HG03025 (cell line): ENCODE measurements around the gene PCSK7.
"Not testable (repeated sequence)": the region's sequence is repeated elsewhere in the genome, so short reads cannot be mapped to it uniquely, and the experiment has no call there.

Source experiments
- ATAC-seq: cut with Tn5 transposase; IDR thresholded peaks from one replicate; pipeline ENCODE4 v1.9.1; 2021; ENCODE audit warnings: mild to moderate bottlenecking, moderate library complexity; ENCODE audit not compliant: unreplicated experiment, low FRiP score

The PCSK7 gene

DNA sequence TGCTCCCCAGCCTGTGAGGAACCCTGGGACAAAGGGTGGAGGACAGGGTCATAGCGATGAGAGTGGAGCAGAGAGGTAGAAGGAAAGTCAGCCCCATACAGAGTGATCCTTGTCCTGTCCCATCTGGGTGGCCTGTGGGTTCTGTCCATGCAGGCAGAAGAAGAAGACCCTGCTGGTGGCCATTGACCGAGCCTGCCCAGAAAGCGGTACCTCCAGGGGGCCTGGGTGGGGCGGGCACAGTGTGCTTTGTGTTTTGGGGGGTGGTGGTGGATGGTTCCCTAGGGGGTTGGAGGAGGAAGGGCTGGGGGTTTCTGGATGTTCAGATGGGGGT, 45.5 kb downstream of the PCSK7 start:
- ATAC-seq: no peak

GRCh38 chr11:117185736-117186430, 46.0 kb downstream of the PCSK7 start:
- ATAC-seq: no peak

GRCh38 chr11:117183724-117184349, 48.0 kb downstream of the PCSK7 start:
- no peak for ATAC-seq

DNA sequence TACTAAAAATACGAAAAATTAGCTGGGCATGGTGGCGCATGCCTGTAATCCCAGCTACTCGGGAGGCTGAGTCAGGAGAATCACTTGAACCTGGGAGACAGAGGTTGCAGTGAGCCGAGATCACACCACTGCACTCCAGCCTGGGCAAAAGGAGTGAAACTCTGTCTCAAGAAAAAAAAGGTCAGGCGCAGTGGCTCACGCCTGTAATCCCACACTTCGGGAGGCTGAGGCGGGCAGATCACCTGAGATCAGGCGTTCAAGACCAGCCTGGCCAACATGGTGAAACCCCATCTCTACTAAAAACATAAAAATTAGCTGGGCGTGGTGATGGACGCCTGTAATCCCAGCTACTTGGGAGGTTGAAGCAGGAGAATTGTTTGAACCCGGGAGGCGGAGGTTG, 48.7 kb downstream of the PCSK7 start:
- ATAC-seq: not testable (repeated sequence)

DNA sequence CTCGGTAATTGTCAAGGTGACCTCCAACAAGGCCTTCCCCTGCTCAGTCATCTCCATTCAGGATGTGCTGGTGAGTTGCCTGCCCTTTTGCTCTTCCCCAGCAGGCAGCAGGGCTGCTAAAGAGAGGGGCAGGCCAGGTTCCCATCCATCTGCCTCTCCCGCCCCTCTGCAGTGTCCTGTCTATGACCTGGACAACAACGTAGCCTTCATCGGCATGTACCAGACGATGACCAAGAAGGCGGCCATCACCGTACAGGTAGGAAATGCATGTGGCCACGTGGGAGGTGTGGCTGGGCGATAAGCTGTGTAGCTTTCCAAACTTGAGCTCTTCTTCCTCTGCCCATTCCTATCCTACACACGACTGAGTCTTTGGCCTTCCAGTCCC, 49.3 kb downstream of the PCSK7 start:
- no peak for ATAC-seq

GRCh38 chr11:117181586-117182550, 50.0 kb downstream of the PCSK7 start:
- no peak for ATAC-seq

GRCh38 chr11:117180661-117181585, 51.0 kb downstream of the PCSK7 start:
- no peak for ATAC-seq

GRCh38 chr11:117180020-117180419, 51.9 kb downstream of the PCSK7 start:
- ATAC-seq: no peak

DNA sequence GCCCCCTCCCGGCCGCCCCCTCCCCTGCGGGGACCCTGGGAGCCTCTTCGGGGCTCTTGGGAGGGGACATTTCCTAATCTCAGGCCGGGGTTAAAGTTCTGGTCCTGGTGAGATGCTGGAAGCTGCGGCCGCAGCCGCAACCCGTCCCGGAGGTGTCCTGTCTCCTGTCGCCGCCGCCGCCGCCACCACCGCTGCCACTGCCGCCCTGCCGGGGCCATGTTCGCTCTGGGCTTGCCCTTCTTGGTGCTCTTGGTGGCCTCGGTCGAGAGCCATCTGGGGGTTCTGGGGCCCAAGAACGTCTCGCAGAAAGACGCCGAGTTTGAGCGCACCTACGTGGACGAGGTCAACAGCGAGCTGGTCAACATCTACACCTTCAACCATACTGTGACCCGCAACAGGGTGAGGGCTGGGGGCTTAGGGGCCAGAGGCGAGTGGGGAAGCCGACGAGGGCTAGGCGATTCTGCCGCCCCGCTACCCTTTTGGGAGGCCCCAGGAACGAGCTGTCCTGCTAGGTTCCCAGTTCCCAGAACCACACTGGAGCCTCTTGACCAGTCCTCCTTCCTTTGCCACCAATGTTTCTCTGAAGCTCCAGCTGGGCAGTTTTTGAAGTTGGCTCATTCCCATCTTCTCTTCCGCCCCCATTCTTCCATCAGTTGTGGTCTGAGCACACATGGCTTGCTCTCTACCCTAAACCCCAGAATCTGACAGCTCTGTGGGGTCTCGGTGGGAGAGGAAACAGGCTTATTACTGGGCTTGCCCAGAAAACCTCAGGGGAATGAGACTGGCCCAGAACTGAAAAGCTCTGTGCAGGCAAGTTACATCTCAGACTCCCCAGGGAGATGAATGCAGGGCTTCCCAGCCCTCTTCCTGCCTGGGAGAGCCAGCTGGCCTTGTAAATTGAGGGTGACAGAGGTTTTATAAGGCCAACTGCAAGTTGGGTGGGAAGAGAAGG, 52.5 kb downstream of the PCSK7 start:
- ATAC-seq: peak; percentile 42

- ATAC-seq: peak; percentile 84
These were observed 53.5 kb downstream of the PCSK7 start, which contains the start of gene SIDT2 for GRCh38 chr11:117178210-117179034. SIDT2 (plus strand) TSS chr11:117178743; CDS start chr11:117179264, 521 bp downstream.

DNA sequence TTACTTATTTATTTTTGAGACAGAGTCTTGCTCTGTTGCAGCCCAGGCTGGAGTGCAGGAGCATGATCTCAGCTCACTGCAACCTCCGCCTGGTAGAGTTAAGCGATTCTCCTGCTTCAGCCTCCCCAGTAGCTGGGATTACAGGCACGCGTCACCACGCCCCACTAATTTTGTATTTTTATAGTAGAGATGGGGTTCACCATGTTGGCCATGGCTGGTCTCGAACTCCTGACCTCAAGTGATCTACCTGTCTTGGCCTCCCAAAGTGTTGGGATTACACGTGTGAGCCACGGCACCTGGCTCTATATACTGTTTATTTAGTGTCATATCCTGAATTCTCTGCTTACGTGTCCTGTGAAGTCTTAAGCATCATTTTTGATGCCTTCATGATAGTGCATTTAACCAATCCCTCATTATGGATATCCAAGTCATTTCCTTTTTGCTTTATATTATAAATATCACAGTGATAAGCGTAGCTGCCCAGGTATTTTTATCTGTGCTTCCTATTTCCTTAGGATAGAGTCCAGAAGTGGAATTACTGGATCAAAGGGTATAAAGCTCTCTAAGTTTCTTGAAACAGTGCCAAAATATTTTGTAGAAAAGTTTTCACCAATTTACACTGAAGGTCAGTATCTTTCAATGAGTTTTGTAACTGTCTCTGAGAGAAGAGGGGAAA, 54.2 kb downstream of the PCSK7 start:
- no peak for ATAC-seq

DNA sequence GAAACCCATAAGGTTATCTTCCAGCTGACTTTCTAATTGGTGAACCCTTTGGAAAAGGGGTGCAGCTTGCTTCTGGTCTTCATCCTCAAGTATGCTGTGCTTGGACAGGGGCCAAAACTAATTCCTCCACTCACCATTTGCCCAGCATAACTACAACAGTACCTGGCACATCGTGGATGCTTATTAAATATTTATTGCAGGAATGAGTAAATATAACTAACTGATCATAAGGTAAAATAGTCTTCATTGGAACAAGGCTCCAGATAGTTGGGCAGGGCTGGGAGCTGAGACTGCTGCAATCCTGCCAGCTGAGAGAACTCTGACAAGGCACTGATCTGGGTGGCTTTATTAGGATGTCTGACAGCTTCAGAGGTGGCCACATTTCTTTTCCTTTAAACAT, 55.7 kb downstream of the PCSK7 start:
- ATAC-seq: no peak

DNA sequence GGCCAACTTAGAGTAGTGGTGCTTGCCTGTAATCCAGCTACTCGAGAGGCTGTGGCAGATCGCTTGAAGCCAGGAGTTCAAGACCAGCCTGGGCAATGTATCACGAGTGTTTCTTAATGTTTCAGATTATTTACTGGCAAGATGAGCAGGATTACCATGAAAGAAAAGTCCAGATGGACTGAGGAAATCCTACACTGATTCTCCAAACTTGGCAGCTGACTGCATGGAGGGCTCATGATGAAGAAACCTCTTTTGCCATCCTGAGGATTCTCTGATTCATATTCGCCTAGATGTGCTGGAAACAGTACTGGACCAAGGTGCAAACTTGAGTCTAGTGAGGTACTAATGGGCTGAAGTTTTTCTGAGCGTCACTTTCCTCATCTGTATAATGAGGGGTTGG, 56.1 kb downstream of the PCSK7 start:
- no peak for ATAC-seq

DNA sequence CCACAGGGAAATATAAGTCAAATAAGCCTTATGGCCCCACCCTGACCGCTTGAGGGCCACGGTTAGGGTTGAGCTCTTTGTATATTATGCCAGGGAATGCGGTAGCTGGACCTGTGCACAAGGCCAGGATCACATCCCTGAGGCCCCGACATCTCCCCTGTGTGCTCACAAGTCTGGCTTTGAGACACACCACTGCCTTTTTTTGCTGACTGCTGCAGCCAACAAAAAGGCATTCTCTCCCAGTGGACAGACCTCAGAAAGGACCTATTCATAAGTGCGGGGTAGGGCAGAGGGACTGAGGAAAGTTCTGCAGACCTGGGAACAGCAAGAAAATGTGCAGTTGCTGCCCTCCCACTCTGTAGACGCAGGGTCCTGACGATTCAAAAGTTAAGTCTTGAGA, 56.8 kb downstream of the PCSK7 start:
- ATAC-seq: no peak

DNA sequence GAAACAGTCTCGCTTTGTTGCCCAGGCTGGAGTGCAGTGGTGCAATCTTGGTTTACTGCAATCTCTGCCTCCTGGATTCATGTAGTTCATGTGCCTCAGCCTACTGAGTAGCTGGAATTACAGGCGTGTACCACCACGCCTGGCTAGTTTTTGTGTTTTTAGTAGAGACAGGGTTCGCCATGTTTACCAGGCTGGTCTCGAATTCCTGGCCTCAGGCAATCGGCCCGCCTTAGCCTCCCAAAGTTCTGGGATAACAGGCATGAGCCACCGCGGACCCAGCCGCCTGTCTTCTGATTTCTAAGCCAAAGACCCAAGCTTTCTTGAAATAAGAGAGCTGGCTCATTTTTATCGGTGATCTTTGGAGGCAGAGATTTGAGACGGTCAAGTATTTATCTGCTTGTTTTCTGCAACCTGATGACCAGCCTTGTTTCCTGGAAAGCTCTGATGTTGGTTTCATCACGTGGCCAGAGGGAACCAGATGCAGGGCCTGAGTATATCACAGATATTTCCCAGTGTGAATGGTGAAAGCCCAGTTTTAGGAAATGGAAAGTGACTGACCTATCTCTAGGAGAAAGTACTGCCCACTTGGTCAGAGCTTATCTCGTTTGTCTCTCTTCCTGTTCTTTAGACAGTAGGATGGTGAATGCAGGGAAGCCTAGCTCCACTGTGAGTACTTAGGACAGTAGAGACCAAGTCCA, 59.0 kb downstream of the PCSK7 start:
- ATAC-seq: no peak

GRCh38 chr11:117171404-117172061, 60.3 kb downstream of the PCSK7 start:
- ATAC-seq: no peak

DNA sequence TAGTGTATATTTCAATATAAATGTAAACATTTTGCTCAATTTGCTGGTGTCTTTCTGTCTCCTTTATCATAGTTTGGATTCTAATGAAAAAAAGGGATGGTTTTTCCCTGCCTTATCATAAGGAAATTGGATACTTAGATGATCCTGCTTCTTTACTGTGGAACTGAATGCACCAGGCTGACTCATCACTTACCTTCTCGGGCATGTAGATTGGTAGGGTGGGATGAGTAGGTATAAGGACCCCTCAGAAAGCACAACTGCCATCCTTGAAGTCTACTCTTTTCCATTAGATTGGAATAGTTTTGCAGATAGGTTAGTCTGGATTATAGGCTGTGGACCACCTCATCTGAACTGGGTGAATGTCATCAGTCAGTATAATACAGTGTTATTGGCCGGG, 60.9 kb downstream of the PCSK7 start:
- no peak for ATAC-seq
